ENCODE data around the gene BCL2L12.

GRCh38 chr19:49663224-49663623 lies 2.5 kb upstream of the BCL2L12 start:
- TF ChIP-seq, protein P1, sequence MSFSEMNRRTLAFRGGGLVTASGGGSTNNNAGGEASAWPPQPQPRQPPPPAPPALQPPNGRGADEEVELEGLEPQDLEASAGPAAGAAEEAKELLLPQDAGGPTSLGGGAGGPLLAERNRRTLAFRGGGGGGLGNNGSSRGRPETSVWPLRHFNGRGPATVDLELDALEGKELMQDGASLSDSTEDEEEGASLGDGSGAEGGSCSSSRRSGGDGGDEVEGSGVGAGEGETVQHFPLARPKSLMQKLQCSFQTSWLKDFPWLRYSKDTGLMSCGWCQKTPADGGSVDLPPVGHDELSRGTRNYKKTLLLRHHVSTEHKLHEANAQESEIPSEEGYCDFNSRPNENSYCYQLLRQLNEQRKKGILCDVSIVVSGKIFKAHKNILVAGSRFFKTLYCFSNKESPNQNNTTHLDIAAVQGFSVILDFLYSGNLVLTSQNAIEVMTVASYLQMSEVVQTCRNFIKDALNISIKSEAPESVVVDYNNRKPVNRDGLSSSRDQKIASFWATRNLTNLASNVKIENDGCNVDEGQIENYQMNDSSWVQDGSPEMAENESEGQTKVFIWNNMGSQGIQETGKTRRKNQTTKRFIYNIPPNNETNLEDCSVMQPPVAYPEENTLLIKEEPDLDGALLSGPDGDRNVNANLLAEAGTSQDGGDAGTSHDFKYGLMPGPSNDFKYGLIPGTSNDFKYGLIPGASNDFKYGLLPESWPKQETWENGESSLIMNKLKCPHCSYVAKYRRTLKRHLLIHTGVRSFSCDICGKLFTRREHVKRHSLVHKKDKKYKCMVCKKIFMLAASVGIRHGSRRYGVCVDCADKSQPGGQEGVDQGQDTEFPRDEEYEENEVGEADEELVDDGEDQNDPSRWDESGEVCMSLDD (CRISPR knock-in tag; IDR thresholded peaks at IDR 0.05; ENCODE audit: borderline replicate concordance): no peak
- TF ChIP-seq KDM4B (CRISPR knock-in tag; IDR thresholded peaks at IDR 0.05) (no peak), CTCF (CRISPR knock-in tag; IDR thresholded peaks at IDR 0.05) (no peak), POLR2AphosphoS5 (IDR thresholded peaks at IDR 0.05; ENCODE audit: low read depth, low read length) (no peak), ZNF577 (CRISPR knock-in tag; IDR thresholded peaks at IDR 0.05; ENCODE audit: borderline replicate concordance, low read depth) (no peak), JUND (CRISPR knock-in tag; IDR thresholded peaks at IDR 0.05) (no peak), ZBTB7A (CRISPR knock-in tag; IDR thresholded peaks at IDR 0.05) (no peak), POLR2A (IDR thresholded peaks at IDR 0.05; ENCODE audit: insufficient read depth in 1 of 2, low read depth in 2 of 2, low read length in 2 of 2) (no peak)
- TF ChIP-seq, protein P2, sequence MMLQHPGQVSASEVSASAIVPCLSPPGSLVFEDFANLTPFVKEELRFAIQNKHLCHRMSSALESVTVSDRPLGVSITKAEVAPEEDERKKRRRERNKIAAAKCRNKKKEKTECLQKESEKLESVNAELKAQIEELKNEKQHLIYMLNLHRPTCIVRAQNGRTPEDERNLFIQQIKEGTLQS (CRISPR knock-in tag; IDR thresholded peaks at IDR 0.05): no peak

Measured in HepG2 (cell line).